Right lobe of liver (tissue), 4 donors: ENCODE results near the gene RCL1.

Source experiments
- CTCF ChIP-seq, 4 donors: fragments of 200-600 bp in 3 of 4; fragments of 450-650 bp in 1 of 4; IDR thresholded peaks; one replicate each; pipeline versions ENCODE4 v1.5.1 to v1.8.0; 2016 to 2022; ENCODE audit warnings: antibody characterized with exemption in 4 of 4, mild to moderate bottlenecking in 2 of 4
- POLR2A ChIP-seq: fragments of 450-650 bp; IDR thresholded peaks from one replicate; pipeline ENCODE4 v1.6.1; 2017; ENCODE audit warnings: antibody characterized with exemption, mild to moderate bottlenecking
- donor health status: DM: no; HTN: no; CAD: no.
- donor health status: DM: no; HTN: no; CAD: no.
- donor health status: DM: no; HTN: yes; CAD: no.

GRCh38 chr9:4883326-4883873, 90.7 kb downstream of the RCL1 start:
- TF ChIP-seq CTCF (IDR thresholded peaks at IDR 0.05) (no peak), POLR2A (no peak)
